SW 1271 (cell line): Measurements from ENCODE around the gene MYL2.

Experiments used
- DNase-seq, 2 experiments: peaks; one replicate each; lab custom pipeline; 2025; lab: John Stamatoyannopoulos, UW

Gene MYL2

GRCh38 chr12:110896559-110896958, 23.8 kb downstream of the MYL2 start:
- no peak for DNase-seq

GRCh38 chr12:110893956-110894355, 26.4 kb downstream of the MYL2 start:
- DNase-seq: no peak

- DNase-seq: no peak
Measured at GRCh38 chr12:110889361-110889760, 31.0 kb downstream of the MYL2 start.

- no peak for DNase-seq
Measured at GRCh38 chr12:110888256-110888991, 32.0 kb downstream of the MYL2 start.

GRCh38 chr12:110885152-110885840, 35.1 kb downstream of the MYL2 start:
- no peak for DNase-seq

- DNase-seq: no peak
Measured at GRCh38 chr12:110883251-110883650, 37.1 kb downstream of the MYL2 start.

GRCh38 chr12:110880651-110881050, 39.7 kb downstream of the MYL2 start:
- no peak for DNase-seq

GRCh38 chr12:110874781-110875180, 45.6 kb downstream of the MYL2 start:
- no peak for DNase-seq

GRCh38 chr12:110874351-110874750, 46.0 kb downstream of the MYL2 start:
- no peak for DNase-seq

GRCh38 chr12:110872100-110872499, 48.3 kb downstream of the MYL2 start:
- DNase-seq: no peak

- no peak for DNase-seq
Measured at GRCh38 chr12:110869803-110870202, 50.6 kb downstream of the MYL2 start.

GRCh38 chr12:110869026-110869425, 51.4 kb downstream of the MYL2 start:
- no peak for DNase-seq

GRCh38 chr12:110865521-110865920, 54.9 kb downstream of the MYL2 start:
- no peak for DNase-seq

GRCh38 chr12:110863161-110863560, 57.2 kb downstream of the MYL2 start:
- no peak for DNase-seq

GRCh38 chr12:110862329-110862728, 58.0 kb downstream of the MYL2 start:
- DNase-seq: no peak

GRCh38 chr12:110861729-110862128, 58.6 kb downstream of the MYL2 start:
- DNase-seq: no peak
